Liver (tissue), 9 donors: Measurements from ENCODE around the gene PLXNA3. TPM values are rescaled to one million over a fixed set of nuclear protein-coding genes. Genes with fewer than 3 reads are reported as not detected.

Experiments used
- DNase-seq: peaks from one replicate; pipeline ENCODE4 v3.0.0-alpha.2; 2017; ENCODE audit warnings: low spot score
- H3K27ac ChIP-seq, 2 donors: one replicate each; pipeline ENCODE4 v1.7.0; 2013; ENCODE audit warnings: inconsistent platforms in 2 of 2, low read length in 2 of 2, control low read depth in 1 of 2, low read depth in 1 of 2, mild to moderate bottlenecking in 1 of 2
- H3K27me3 ChIP-seq, 4 donors: one replicate each; pipeline versions ENCODE4 v1.6.1 to v1.7.0; 2013; ENCODE audit warnings: low read length in 3 of 4, inconsistent platforms in 1 of 4, mild to moderate bottlenecking in 1 of 4, moderate library complexity in 1 of 4; ENCODE audit not compliant: control insufficient read depth in 4 of 4, insufficient read depth in 4 of 4
- H3K36me3 ChIP-seq, 4 donors: one replicate each; pipeline versions ENCODE4 v1.6.1 to v1.7.0; 2013; ENCODE audit warnings: low read length in 3 of 4, mild to moderate bottlenecking in 3 of 4, low read depth in 1 of 4, moderate library complexity in 1 of 4; ENCODE audit not compliant: control insufficient read depth in 4 of 4, insufficient read depth in 3 of 4
- H3K4me1 ChIP-seq, 4 donors: one replicate each; pipeline versions ENCODE4 v1.6.1 to v1.7.0; 2013; ENCODE audit warnings: low read length in 3 of 4, mild to moderate bottlenecking in 3 of 4, moderate library complexity in 1 of 4; ENCODE audit not compliant: control insufficient read depth in 4 of 4, insufficient read depth in 4 of 4
- H3K4me3 ChIP-seq, 3 donors: one replicate each; pipeline versions ENCODE4 v1.6.1 to v1.7.0; 2013; ENCODE audit warnings: low read length in 3 of 3, control low read depth in 1 of 3, low read depth in 1 of 3, mild to moderate bottlenecking in 1 of 3
- H3K9ac ChIP-seq, 2 donors: one replicate each; pipeline ENCODE4 v1.7.0; 2013; ENCODE audit warnings: low read length in 2 of 2, mild to moderate bottlenecking in 2 of 2, moderate library complexity in 2 of 2, control low read depth in 1 of 2, low read depth in 1 of 2
- H3K9me3 ChIP-seq, 4 donors: one replicate each; pipeline versions ENCODE4 v1.6.1 to v1.7.0; 2013; ENCODE audit warnings: low read length in 3 of 4; ENCODE audit not compliant: control insufficient read depth in 4 of 4
- ATF3 ChIP-seq: IDR thresholded peaks from 2 replicates; pipeline ENCODE4 v1.6.1; 2016; ENCODE audit warnings: antibody characterized with exemption
- CTCF ChIP-seq: fragments of 150-350 bp; IDR thresholded peaks from 2 replicates; pipeline ENCODE4 v1.5.1; 2017; ENCODE audit warnings: improper control_type of control experiment, low read depth, low read length; ENCODE audit not compliant: missing input control
- EGR1 ChIP-seq, 2 donors: IDR thresholded peaks; 2 replicates each; pipeline ENCODE4 v1.6.1; 2016 to 2018; ENCODE audit warnings: antibody characterized with exemption in 2 of 2, low read depth in 2 of 2
- FOXA1 ChIP-seq: IDR thresholded peaks from 2 replicates; pipeline ENCODE4 v1.6.1; 2016; ENCODE audit warnings: antibody characterized with exemption
- GABPA ChIP-seq, 2 donors: IDR thresholded peaks in 1 of 2; conservative IDR thresholded peaks in 1 of 2; 2 replicates each; pipeline ENCODE4 v1.6.1; 2016; ENCODE audit warnings: antibody characterized with exemption in 2 of 2, mild to moderate bottlenecking in 1 of 2, moderate library complexity in 1 of 2
- HNF4A ChIP-seq, 2 donors: conservative IDR thresholded peaks; 2 replicates each; pipeline ENCODE4 v1.6.1; 2016; ENCODE audit warnings: antibody characterized with exemption in 2 of 2, mild to moderate bottlenecking in 2 of 2
- JUND ChIP-seq, 2 donors: IDR thresholded peaks; 2 replicates each; pipeline ENCODE4 v1.6.1; 2016; ENCODE audit warnings: antibody characterized with exemption in 2 of 2
- NR2F2 ChIP-seq: IDR thresholded peaks from 2 replicates; pipeline ENCODE4 v1.6.1; 2016; ENCODE audit warnings: antibody characterized with exemption
- RAD21 ChIP-seq, 2 donors: IDR thresholded peaks; 2 replicates each; pipeline ENCODE4 v1.6.1; 2016; ENCODE audit warnings: antibody characterized with exemption in 2 of 2, mild to moderate bottlenecking in 2 of 2
- REST ChIP-seq: IDR thresholded peaks from 2 replicates; pipeline ENCODE4 v1.6.1; 2016; ENCODE audit warnings: antibody characterized with exemption, mild to moderate bottlenecking
- RXRA ChIP-seq, 2 donors: IDR thresholded peaks; 2 replicates each; pipeline ENCODE4 v1.6.1; 2017 to 2018; ENCODE audit warnings: antibody characterized with exemption in 2 of 2, mild to moderate bottlenecking in 1 of 2
- TAF1 ChIP-seq: conservative IDR thresholded peaks from 2 replicates; pipeline ENCODE4 v1.6.1; 2016; ENCODE audit warnings: antibody characterized with exemption, mild to moderate bottlenecking
- YY1 ChIP-seq: IDR thresholded peaks from 2 replicates; pipeline ENCODE4 v1.6.1; 2016; ENCODE audit warnings: antibody characterized with exemption, mild to moderate bottlenecking
- ZBTB33 ChIP-seq: IDR thresholded peaks from 2 replicates; pipeline ENCODE4 v1.6.1; 2016; ENCODE audit warnings: antibody characterized with exemption
- WGBS: extraction: QIAGEN DNeasy Blood & Tissue Kit; methylation state at CpG from one replicate; pipeline ENCODE4 v1.1.7; 2013; 5-methylcytosine and 5-hydroxymethylcytosine counted together
- polyA plus RNA-seq, 2 donors: library from polyadenylated mRNA; stranded (reverse) in 1 of 2; unstranded in 1 of 2; fragments of 200-250 nt in 1 of 2; fragments of >200 nt in 1 of 2; fragmentation: Nextera tagmentation in 1 of 2; extraction: Ambion mirVana in 1 of 2; gene quantifications; one replicate each; pipeline versions ENCODE4 v1.2.1 to v1.2.3, GENCODE V29; 2013 to 2015
- total RNA-seq, 2 donors: library from RNA; depleted of rRNA; stranded (reverse); fragments of >200 nt; gene quantifications; one replicate each; pipeline ENCODE4 v1.2.3, GENCODE V29; 2014
- TF ChIP-seq, protein P1 (sequence below): IDR thresholded peaks from 2 replicates; pipeline ENCODE4 v1.6.1; 2016; ENCODE audit warnings: antibody characterized with exemption
- donor health status: healthy.
- donor health status: healthy.
- donor health status: healthy.
- donor health status: healthy.
- donor health status: healthy.

The PLXNA3 gene
- total and polyA plus RNA-seq, 4 donors = 1.1 to 1.7 (median 1.5) TPM

DNA sequence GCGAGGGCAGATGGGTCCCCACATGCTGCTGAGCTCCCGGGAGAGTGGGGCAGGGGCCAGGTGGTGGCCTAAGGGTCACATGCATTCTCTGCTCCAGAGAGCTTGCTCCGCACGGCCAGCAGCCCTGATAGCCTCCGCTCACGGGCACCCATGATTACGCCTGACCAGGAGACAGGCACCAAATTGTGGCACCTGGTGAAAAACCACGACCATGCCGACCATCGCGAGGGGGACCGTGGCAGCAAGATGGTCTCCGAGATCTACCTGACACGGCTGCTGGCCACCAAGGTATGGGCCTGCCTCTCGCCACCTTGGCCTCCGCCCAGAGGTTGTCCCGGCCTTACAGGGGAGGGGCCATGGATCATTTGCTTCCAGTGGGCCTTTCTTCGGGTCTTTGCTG lies 11.8 kb downstream of the PLXNA3 start:
- DNase-seq = no peak

More for the DNA sequence above, 11.8 kb downstream of the PLXNA3 start:
- Histone ChIP-seq H3K27me3 (no peaks in the 10 kb centered on the region), H3K4me1 (no peaks in the 10 kb centered on the region), H3K9me3 (no peaks in the 10 kb centered on the region), H3K9ac (no peak overlapping the region), H3K36me3 (peaks cover 0 to 2% (median 0%) of the 10 kb centered on the region in 4 donors), H3K4me3 (no peak overlapping the region), H3K27ac (no peak overlapping the region)
- 96% methylated on average over 18 of the region's 18 CpGs for WGBS
- no peak for TF ChIP-seq HNF4A (conservative IDR thresholded peaks at IDR 0.05)
- TF ChIP-seq JUND (IDR thresholded peaks at IDR 0.05) = no peak
- TF ChIP-seq CTCF = no peak
- TF ChIP-seq RXRA (IDR thresholded peaks at IDR 0.05) = no peak
- TF ChIP-seq EGR1 (IDR thresholded peaks at IDR 0.05; ENCODE audit: low read depth in 2 of 2) = no peak
- TF ChIP-seq FOXA1 = no peak
- no peak for TF ChIP-seq TAF1
- no peak for TF ChIP-seq ATF3
- TF ChIP-seq RAD21 (IDR thresholded peaks at IDR 0.05) = no peak
- TF ChIP-seq, protein P1, sequence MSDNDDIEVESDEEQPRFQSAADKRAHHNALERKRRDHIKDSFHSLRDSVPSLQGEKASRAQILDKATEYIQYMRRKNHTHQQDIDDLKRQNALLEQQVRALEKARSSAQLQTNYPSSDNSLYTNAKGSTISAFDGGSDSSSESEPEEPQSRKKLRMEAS = no peak
- TF ChIP-seq YY1 = no peak
- no peak for TF ChIP-seq ZBTB33
- TF ChIP-seq REST = no peak
- no peak for TF ChIP-seq GABPA (IDR thresholded peaks at IDR 0.05 in 1 of 2, conservative IDR thresholded peaks at IDR 0.05 in 1 of 2)
- TF ChIP-seq NR2F2 = no peak
